NCI-H446 (cell line): ENCODE results near the gene EIF1B.
"Not testable (repeated sequence)": the region's sequence is repeated elsewhere in the genome, so short reads cannot be mapped to it uniquely, and the experiment has no call there.

Source experiments
- DNase-seq, 2 experiments: peaks; one replicate each; lab custom pipeline; 2025; lab: John Stamatoyannopoulos, UW

Gene EIF1B

GRCh38 chr3:40309418-40309924, at the start of gene EIF1B:
Gene EIF1B (plus strand): TSS chr3:40309707. CDS start chr3:40309942, 235 bp downstream.
- peak; percentile 89 to 93 for DNase-seq

GRCh38 chr3:40262331-40262730, 47.2 kb upstream of the EIF1B start:
- DNase-seq = peak; percentile 19 to 61

- DNase-seq = no peak
Measured at GRCh38 chr3:40264451-40264850, 45.1 kb upstream of the EIF1B start.

- no peak for DNase-seq
Measured at GRCh38 chr3:40265181-40265580, 44.3 kb upstream of the EIF1B start.

GRCh38 chr3:40267937-40268724, 41.4 kb upstream of the EIF1B start:
- peak in 1 of 2 experiments; percentile 61 for DNase-seq

GRCh38 chr3:40268802-40269524, 40.5 kb upstream of the EIF1B start:
- DNase-seq = no peak

GRCh38 chr3:40278791-40279190, 30.7 kb upstream of the EIF1B start:
- no peak for DNase-seq

GRCh38 chr3:40281995-40282394, 27.5 kb upstream of the EIF1B start:
- DNase-seq = no peak

- not testable (repeated sequence) for DNase-seq
Measured at GRCh38 chr3:40283057-40283456, 26.4 kb upstream of the EIF1B start.

- no peak for DNase-seq
Measured at GRCh38 chr3:40287248-40287647, 22.3 kb upstream of the EIF1B start.

- DNase-seq = no peak
Measured at GRCh38 chr3:40290396-40290795, 19.1 kb upstream of the EIF1B start.

GRCh38 chr3:40291471-40291870, 18.0 kb upstream of the EIF1B start:
- no peak for DNase-seq

- DNase-seq = no peak
Measured at GRCh38 chr3:40292637-40293349, 16.7 kb upstream of the EIF1B start.

- no peak for DNase-seq
Measured at GRCh38 chr3:40294434-40294833, 15.1 kb upstream of the EIF1B start.

GRCh38 chr3:40298075-40298474, 11.4 kb upstream of the EIF1B start:
- DNase-seq = no peak

GRCh38 chr3:40299130-40299720, 10.3 kb upstream of the EIF1B start:
- DNase-seq = no peak

- no peak for DNase-seq
Measured at GRCh38 chr3:40299721-40300335, 9.7 kb upstream of the EIF1B start.

GRCh38 chr3:40302784-40303183, 6.7 kb upstream of the EIF1B start:
- no peak for DNase-seq

GRCh38 chr3:40304352-40304751, 5.2 kb upstream of the EIF1B start:
- DNase-seq = no peak

GRCh38 chr3:40306336-40306735, 3.2 kb upstream of the EIF1B start:
- DNase-seq = no peak

- no peak for DNase-seq
Measured at GRCh38 chr3:40307176-40307575, 2.3 kb upstream of the EIF1B start.
